Measurements from ENCODE around the gene PSMB7.

The PSMB7 gene

DNA sequence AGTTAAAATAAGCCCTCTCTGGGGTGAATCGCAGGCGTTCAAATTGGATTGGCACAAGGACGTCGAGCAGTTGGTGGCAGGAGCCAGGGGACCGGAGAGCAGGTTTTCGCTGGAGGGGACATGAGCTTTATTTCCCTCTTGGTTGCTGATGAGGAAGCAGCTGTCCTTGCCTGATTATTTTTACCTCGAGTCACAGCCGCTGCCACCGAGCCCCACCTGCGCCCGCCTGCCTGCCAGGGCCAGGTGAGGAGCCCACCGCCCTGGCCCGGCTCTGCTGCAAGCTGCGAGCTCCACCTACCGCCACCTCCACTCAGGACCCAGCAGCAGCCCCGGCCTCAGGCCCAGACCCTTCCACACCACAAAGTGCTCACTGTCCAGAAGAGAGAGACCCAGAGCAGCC, 26.0 kb upstream of the PSMB7 start:
- no peak for TF ChIP-seq EP300 (IDR thresholded peaks at IDR 0.05; ENCODE audit: borderline replicate concordance)
- no peak for TF ChIP-seq REST (IDR thresholded peaks at IDR 0.05; ENCODE audit: low read depth)

- no peak for TF ChIP-seq TCF12 (IDR thresholded peaks at IDR 0.05; ENCODE audit: low read depth)
- TF ChIP-seq FOXM1 (IDR thresholded peaks at IDR 0.05; ENCODE audit: borderline replicate concordance, low read depth): no peak
- no peak for TF ChIP-seq MAX (IDR thresholded peaks at IDR 0.05)
- no peak for TF ChIP-seq ZBTB7A (IDR thresholded peaks at IDR 0.05; ENCODE audit: low read depth)
- TF ChIP-seq USF1 (IDR thresholded peaks at IDR 0.05): no peak
- no peak for TF ChIP-seq EP300 (IDR thresholded peaks at IDR 0.05; ENCODE audit: borderline replicate concordance)
- TF ChIP-seq EGR1 (IDR thresholded peaks at IDR 0.05): no peak
- no peak for TF ChIP-seq TEAD4 (IDR thresholded peaks at IDR 0.05)
These were observed 25.5 kb upstream of the PSMB7 start for GRCh38 chr9:124440786-124441185.

- TF ChIP-seq USF1 (IDR thresholded peaks at IDR 0.05) (no peak), CEBPB (IDR thresholded peaks at IDR 0.05) (no peak), YY1 (IDR thresholded peaks at IDR 0.05; ENCODE audit: low read depth) (no peak), MAX (IDR thresholded peaks at IDR 0.05) (no peak), TCF12 (IDR thresholded peaks at IDR 0.05; ENCODE audit: low read depth) (no peak), ZBTB7A (IDR thresholded peaks at IDR 0.05; ENCODE audit: low read depth) (no peak), EP300 (IDR thresholded peaks at IDR 0.05; ENCODE audit: borderline replicate concordance) (no peak), EGR1 (IDR thresholded peaks at IDR 0.05) (no peak), REST (IDR thresholded peaks at IDR 0.05; ENCODE audit: low read depth) (no peak), RAD21 (IDR thresholded peaks at IDR 0.05; ENCODE audit: low read depth) (no peak), TAF1 (IDR thresholded peaks at IDR 0.05; ENCODE audit: low read depth) (no peak), CREB1 (IDR thresholded peaks at IDR 0.05; ENCODE audit: low read depth) (no peak)
These were observed 24.5 kb upstream of the PSMB7 start for GRCh38 chr9:124439686-124440243.

- no peak for TF ChIP-seq REST (IDR thresholded peaks at IDR 0.05; ENCODE audit: low read depth)
- no peak for TF ChIP-seq EP300 (IDR thresholded peaks at IDR 0.05; ENCODE audit: borderline replicate concordance)
- no peak for TF ChIP-seq TAF1 (IDR thresholded peaks at IDR 0.05; ENCODE audit: low read depth)
- TF ChIP-seq TEAD4 (IDR thresholded peaks at IDR 0.05): no peak
- TF ChIP-seq EGR1 (IDR thresholded peaks at IDR 0.05): no peak
- no peak for TF ChIP-seq CEBPB (IDR thresholded peaks at IDR 0.05)
- no peak for TF ChIP-seq ZBTB7A (IDR thresholded peaks at IDR 0.05; ENCODE audit: low read depth)
- no peak for TF ChIP-seq CREB1 (IDR thresholded peaks at IDR 0.05; ENCODE audit: low read depth)
- no peak for TF ChIP-seq FOXM1 (IDR thresholded peaks at IDR 0.05; ENCODE audit: borderline replicate concordance, low read depth)
- no peak for TF ChIP-seq MAX (IDR thresholded peaks at IDR 0.05)
- TF ChIP-seq NFIC (IDR thresholded peaks at IDR 0.05): no peak
These were observed 23.8 kb upstream of the PSMB7 start for GRCh38 chr9:124439086-124439485.

GRCh38 chr9:124438091-124438490, 22.8 kb upstream of the PSMB7 start:
- TF ChIP-seq TEAD4 (IDR thresholded peaks at IDR 0.05) (no peak), YY1 (IDR thresholded peaks at IDR 0.05; ENCODE audit: low read depth) (no peak), TAF1 (IDR thresholded peaks at IDR 0.05; ENCODE audit: low read depth) (no peak), FOXM1 (IDR thresholded peaks at IDR 0.05; ENCODE audit: borderline replicate concordance, low read depth) (no peak), ZBTB7A (IDR thresholded peaks at IDR 0.05; ENCODE audit: low read depth) (no peak), EP300 (IDR thresholded peaks at IDR 0.05; ENCODE audit: borderline replicate concordance) (no peak), CEBPB (IDR thresholded peaks at IDR 0.05) (no peak), RAD21 (IDR thresholded peaks at IDR 0.05; ENCODE audit: low read depth) (no peak)
